GM12875 (cell line): Measurements from ENCODE around the gene WNK2.

Source experiments
- H3K4me3 ChIP-seq: one replicate; pipeline ENCODE4 v1.5.1; 2011; ENCODE audit warnings: low read depth, low read length, control low read depth
- TF ChIP-seq, protein P1 (sequence below): IDR thresholded peaks from 2 replicates; pipeline ENCODE4 v1.5.1; 2011; ENCODE audit warnings: low read depth, mild to moderate bottlenecking, control low read depth, inconsistent platforms, low read length, moderate library complexity, borderline replicate concordance; ENCODE audit not compliant: insufficient read depth

Gene WNK2

DNA sequence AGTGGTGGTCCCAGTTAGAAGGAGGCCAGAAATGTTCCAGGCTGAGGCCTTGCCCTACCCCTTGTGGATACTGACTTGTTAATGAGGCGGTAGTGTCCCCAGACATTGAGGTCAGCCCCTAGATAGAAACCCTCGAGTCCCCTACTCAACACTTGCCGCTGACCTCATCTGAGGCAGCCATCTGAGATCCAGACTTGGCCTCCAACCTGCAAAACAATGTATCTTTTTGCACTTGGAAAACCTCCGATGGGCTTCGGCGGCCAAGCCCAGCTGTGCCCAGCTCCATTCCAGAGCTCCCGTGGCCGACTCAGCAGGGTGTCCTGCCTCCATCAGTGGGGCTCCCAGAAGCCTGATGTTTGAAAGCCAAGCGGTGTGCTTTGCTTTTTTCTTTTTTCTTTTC lies 122.1 kb downstream of the WNK2 start:
- H3K4me3 ChIP-seq = no peak overlapping the region
- TF ChIP-seq, protein P1, sequence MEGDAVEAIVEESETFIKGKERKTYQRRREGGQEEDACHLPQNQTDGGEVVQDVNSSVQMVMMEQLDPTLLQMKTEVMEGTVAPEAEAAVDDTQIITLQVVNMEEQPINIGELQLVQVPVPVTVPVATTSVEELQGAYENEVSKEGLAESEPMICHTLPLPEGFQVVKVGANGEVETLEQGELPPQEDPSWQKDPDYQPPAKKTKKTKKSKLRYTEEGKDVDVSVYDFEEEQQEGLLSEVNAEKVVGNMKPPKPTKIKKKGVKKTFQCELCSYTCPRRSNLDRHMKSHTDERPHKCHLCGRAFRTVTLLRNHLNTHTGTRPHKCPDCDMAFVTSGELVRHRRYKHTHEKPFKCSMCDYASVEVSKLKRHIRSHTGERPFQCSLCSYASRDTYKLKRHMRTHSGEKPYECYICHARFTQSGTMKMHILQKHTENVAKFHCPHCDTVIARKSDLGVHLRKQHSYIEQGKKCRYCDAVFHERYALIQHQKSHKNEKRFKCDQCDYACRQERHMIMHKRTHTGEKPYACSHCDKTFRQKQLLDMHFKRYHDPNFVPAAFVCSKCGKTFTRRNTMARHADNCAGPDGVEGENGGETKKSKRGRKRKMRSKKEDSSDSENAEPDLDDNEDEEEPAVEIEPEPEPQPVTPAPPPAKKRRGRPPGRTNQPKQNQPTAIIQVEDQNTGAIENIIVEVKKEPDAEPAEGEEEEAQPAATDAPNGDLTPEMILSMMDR = no peak

GRCh38 chr9:93306579-93307091 lies 122.7 kb downstream of the WNK2 start:
- TF ChIP-seq, protein P1 = no peak
- no peak overlapping the region for H3K4me3 ChIP-seq

DNA sequence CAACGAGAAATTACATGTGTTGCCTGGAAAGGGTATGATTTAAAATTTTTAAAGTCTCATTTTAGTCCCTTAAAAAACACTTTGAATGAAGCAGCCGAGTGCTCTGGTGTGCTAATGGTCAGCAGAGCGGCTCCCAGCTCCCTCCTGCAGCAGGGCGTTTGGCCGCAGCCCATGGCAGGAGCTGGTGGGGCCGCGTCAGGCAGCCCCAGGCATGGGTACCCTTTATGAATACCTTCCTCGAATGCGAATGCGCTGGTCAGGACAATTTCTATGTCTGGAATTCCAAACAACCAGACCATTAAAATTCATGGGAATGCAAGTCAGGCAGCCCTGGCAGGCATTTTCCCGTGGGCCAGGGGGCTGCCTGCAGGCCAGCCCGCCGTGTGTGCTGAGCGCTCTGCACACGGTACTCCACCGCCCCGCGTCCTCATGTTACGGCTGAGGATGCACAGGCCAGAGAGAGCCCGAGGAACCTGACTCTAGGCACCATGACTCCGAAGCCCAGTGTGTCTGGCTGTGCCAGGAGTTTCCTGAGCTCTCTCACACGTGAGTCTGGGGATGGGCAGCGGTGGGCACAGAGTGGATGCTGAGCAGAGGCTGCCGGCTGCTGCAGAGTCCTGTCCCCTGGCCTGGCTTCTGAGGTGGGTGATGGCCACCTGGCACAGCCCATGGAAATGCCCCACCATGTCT lies 123.7 kb downstream of the WNK2 start:
- no peak overlapping the region for H3K4me3 ChIP-seq
- TF ChIP-seq, protein P1 = no peak

- no peak overlapping the region for H3K4me3 ChIP-seq
- TF ChIP-seq, protein P1 = no peak
Observed at GRCh38 chr9:93308158-93308602, 124.2 kb downstream of the WNK2 start.

GRCh38 chr9:93308676-93309075 lies 124.7 kb downstream of the WNK2 start:
- no peak overlapping the region for H3K4me3 ChIP-seq
- TF ChIP-seq, protein P1 = no peak

GRCh38 chr9:93309889-93310425 lies 126.0 kb downstream of the WNK2 start:
- no peak overlapping the region for H3K4me3 ChIP-seq
- TF ChIP-seq, protein P1 = no peak

GRCh38 chr9:93315118-93315517 lies 131.2 kb downstream of the WNK2 start:
- TF ChIP-seq, protein P1 = no peak
- no peak overlapping the region for H3K4me3 ChIP-seq
